HT1080 (cell line): Measurements from ENCODE around the gene MPV17. TPM values are rescaled to one million over a fixed set of nuclear protein-coding genes. Genes with fewer than 3 reads are reported as not detected.
A peak's percentile ranks its signal among the peaks of the same experiment; 100 is the strongest.
"Not testable (repeated sequence)": the region's sequence is repeated elsewhere in the genome, so short reads cannot be mapped to it uniquely, and the experiment has no call there.

Experiments
- DNase-seq: peaks from one replicate; pipeline ENCODE4 v3.0.0-alpha.2; 2015; ENCODE audit warnings: low read depth
- total RNA-seq: library from RNA; depleted of rRNA; stranded (reverse); fragments of >200 nt; shearing (Covaris generic); gene quantifications from 2 replicates; pipeline ENCODE4 v1.2.3, GENCODE V29; 2014; rRNA removed

The MPV17 gene
- total RNA-seq, 1 experiment from 2014 or later, result 80.7 TPM

DNA sequence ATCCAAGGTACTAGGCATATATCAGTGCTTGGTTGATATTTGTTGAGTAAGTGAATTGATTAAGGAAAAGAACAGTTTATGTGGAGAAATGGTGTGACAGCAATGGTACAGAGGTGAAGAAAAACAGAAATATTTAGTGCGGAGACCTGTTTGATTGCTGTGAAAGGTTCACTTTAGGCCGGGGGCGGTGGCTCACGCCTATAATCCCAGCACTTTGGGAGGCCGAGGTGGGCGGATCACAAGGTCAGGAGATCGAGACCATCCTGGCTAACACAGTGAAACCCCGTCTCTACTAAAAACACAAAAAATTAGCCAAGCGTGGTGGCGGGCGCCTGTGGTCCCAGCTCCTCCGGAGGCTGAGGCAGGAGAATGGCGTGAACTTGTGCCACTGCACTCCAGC lies 54.6 kb downstream of the MPV17 start:
- not testable (repeated sequence) for DNase-seq

DNA sequence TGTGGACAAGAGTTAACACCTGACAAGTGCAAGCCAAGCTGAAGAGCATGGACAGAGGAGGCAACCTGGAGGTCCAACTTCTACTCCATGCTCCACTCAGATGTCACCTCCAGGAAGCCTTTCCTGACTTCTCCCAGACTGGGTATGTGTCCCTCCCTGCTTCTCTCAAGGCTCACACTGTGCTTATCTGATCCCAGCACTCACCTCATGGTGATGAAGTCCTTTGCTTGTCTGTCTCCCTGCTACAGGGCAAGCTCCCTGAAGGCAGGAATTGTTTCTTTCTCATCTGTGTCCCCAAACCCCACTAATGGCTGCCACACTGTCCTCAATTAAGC lies 57.4 kb downstream of the MPV17 start:
- no peak for DNase-seq

DNA sequence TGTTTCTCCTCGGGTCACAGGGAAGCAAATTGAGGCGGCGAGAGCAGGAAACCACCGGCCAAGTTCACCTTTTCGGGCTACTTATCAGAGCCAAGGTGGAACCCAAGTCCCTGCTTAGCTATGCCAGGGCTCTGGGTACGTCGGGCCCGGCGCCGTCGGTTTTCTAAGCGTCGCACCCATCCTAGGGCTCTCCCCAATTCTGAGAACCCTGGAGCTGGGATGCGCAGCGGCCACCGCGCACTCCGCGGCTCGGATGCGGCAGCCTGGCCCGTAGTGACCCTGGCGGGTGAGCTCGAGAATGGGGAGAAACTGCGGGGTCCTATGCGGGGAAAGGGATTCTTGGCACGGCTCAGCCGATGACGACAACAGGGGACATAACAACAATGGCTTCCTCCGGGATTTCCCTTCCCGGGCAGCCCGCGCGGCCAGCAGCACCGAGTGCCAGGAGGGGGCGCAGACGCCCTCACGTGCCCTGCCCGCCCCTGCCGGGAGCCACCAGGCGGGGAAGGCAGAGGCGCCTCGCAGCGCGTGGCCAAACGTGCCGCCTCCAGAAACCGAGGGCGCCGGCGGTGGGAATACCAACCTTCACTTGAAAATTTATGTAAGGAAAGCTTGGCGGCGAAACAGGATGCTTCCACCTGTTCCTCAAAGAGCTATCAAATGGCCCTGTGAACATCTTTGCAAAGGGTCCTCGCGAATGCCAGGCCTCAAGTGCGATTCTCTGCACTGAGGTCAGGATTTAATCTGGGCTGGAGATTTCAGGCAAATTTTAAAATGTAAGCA lies 58.0 kb downstream of the MPV17 start:
- no peak for DNase-seq

DNA sequence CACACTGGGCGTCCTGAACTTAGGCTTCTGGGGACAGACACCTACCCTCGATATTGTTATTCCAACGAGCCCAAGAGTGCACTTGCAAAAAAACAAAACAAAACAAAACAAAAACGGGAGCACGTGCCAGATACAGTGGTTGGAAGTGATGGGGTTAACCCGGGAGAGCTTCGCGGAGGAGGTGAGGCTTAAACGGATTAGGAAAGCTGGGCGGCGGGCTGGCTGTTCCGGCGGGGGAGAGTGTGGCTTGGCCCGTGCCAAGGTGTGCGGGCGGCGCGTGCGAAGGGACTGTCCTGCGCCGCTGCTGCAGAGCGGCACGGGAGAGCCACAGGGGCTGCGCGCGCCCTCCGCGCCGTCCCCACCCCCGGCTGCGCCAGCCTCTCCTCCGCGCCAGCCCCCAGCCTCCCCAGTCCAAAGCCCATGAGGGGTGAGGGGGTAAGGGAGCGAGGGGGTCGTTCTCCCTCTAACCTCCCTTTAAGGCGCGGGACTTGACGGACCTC lies 58.6 kb downstream of the MPV17 start:
- no peak for DNase-seq

DNA sequence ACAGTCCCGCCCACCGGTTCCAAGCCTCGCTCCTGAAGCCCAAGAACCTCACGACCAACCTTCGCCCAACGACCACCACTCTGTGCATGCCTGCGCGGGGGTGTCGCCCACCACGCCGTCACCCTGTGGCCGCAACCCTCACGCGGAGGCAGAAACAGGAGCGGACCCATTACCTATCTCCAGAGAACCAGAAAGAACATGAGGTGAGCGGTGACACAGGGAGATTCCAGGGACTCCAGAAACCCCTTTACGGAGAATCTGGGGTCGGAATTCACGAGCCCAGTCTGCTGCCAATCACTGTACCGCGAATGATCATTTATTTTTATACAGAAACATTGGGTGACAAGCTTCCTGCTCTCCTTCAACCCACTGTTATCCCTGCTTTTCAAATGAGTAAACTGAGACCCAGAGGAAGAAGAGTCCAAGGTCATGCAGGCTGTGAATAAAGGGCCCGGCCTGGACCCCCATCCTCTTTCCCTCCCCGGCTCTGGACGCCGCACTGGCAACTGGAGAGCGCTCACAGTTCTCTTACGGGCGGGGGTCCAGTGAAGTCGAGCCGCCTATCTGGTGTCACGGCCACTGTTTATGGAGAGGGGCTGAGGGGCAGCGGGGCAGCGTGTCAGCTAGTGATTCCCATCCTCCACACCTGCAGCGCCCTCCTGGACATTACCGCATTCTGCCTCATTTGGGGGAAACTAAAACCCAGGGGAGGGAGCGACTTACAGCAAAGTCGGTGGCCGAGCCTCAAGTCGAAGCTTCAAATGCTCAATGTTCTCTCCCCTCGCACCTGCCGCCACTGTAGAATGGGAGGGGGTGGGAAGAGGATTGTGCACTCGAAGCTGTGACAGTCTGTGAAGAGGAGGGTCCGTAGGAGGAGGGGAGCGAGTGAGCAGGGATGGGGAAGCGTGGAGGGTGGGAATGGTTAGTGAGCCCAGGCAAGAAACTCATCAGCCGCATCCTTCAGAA lies 59.3 kb downstream of the MPV17 start:
- no peak for DNase-seq

DNA sequence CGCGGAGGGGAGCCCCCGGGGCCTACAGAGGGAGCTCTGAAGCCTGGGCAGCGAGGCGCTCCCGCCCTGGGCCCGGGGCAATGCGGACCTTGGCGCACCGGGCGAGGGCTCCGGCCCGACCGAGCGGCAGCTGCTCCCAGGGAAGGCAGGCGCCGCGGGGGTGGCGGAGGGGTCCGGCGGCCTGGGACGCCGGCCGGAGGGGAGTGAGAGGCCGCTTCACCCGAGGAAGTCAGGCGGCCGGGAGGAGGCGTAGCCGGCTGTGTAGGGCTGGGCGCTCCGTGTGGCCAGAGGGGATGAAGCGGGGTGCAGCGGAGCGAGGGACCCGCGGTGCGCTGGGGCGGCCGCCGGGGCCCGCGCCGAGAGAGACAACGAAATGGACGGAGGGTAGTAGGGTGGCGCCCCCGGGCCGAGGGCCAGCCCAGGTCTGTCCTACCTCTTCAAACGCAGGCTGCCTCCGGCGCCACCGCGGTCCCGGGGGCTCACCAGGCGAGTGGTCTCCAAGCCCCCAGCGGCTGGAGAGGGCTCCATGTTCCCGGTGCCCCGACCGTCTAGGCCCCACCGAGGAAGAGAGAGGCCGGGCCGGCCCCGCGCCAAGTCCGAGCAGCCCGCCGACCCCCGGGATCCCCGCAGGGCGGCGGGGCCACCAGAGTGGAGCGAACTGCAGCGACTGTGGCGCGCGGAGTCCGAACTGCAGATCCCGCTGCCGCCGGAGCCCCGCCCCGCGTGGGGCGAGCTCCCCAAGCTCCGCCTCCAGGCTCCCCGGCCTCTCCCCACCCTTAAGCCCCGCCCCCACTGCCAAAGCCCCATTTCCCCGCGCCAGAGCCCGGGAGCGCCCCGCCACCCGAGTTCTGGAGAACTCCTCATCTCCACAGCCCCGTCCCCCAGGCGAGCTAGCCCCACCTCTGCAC lies 60.3 kb downstream of the MPV17 start, which contains the start of gene SLC30A3:
SLC30A3 (minus strand) TSS at position 669 of the 908 bp plus-strand sequence; CDS start at position 528, 141 bp downstream.
- peak; percentile 54 for DNase-seq

DNA sequence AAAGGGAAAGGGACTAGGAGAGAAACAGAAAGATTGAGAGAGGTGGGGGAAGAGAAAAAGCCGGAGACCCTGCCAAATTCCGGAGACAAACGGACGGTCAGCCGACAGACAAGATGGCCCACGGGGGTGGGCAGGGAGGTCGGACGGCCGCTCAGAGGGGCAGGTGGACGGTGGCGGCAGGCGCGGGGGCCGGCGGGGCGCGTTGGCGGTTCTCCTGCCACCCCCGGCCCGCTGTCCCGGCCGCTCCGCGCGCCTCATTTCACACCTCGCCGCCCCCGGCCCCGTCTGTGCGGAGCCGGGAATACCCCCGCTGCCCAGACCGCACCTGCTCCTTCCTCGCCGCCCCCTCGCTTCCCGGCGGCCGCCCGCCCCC lies 61.0 kb downstream of the MPV17 start:
- no peak for DNase-seq

DNA sequence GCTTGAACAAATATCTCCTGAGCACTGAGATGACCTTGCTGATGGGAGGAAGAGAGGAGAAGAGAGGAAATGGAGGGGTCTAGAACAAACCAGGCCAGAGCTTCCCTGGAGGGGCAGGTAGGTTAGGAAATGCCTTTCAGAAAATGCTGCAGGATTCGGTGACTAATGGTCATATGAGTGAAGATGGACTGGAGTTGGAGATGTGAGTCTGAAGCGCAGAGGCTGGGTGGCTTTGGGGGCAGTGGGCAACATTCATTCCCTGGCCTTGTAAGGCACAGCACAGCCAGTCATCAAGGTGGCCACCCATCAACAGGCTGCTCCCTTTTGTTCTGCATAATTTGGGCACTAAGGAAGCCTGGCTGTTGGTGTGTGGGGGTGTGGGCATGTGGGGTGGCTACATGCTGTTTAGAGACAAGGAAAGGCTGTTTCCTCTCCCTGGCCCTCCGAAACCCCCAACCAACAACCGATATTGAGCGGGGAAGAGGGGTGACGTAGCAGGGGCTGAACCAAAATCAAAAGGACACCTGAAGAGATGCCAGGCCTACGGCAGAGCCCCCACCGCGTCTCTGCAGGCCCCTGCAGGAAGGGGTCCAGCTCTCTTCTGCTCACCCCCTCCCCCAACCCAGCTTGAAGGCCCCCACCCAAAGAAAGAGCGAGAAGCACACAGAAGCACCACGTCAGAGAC lies 61.5 kb downstream of the MPV17 start:
- peak; percentile 26 for DNase-seq

Other genes starting within 250 kb of the MPV17 start
- 0.45 and 1.1 TPM in 2 replicates for gene EMILIN1, start 244.5 kb downstream of the MPV17 start, total RNA-seq
- 5.7 and 5.9 TPM in 2 replicates for gene KHK, start 236.3 kb downstream of the MPV17 start, total RNA-seq
- 0.13 and 0.26 TPM in 2 replicates for gene CGREF1, start 204.0 kb downstream of the MPV17 start, total RNA-seq
- gene ABHD1, start 199.3 kb downstream of the MPV17 start, total RNA-seq, result not detected in 2 replicates
- 66.4 and 75.8 TPM in 2 replicates for gene PREB, start 188.5 kb downstream of the MPV17 start, total RNA-seq
- not detected in 2 replicates for gene PRR30, start 183.7 kb downstream of the MPV17 start, total RNA-seq
- gene TCF23, start 174.1 kb downstream of the MPV17 start, total RNA-seq, result not detected in 2 replicates
- 124 and 132 TPM in 2 replicates for gene ATRAID, start 111.1 kb downstream of the MPV17 start, total RNA-seq
- gene SLC5A6, start 110.8 kb downstream of the MPV17 start, total RNA-seq, result 77.9 and 82.0 TPM in 2 replicates
- gene CAD, start 105.7 kb downstream of the MPV17 start, total RNA-seq, result 52.9 and 54.0 TPM in 2 replicates
- gene SLC30A3, start 60.0 kb downstream of the MPV17 start, total RNA-seq, result 5.0 and 13.5 TPM in 2 replicates
- gene DNAJC5G, start 47.7 kb downstream of the MPV17 start, total RNA-seq, result not detected in 2 replicates
- 0.13 and 1.2 TPM in 2 replicates for gene TRIM54, start 40.7 kb downstream of the MPV17 start, total RNA-seq
- 9.3 and 12.6 TPM in 2 replicates for gene UCN, start 14.7 kb downstream of the MPV17 start, total RNA-seq
- gene GTF3C2, start 33.7 kb upstream of the MPV17 start, total RNA-seq, result 52.9 and 72.5 TPM in 2 replicates
- gene EIF2B4, start 47.2 kb upstream of the MPV17 start, total RNA-seq, result 29.8 and 42.1 TPM in 2 replicates
- 122 and 140 TPM in 2 replicates for gene SNX17, start 47.5 kb upstream of the MPV17 start, total RNA-seq
- gene ZNF513, start 57.6 kb upstream of the MPV17 start, total RNA-seq, result 2.4 and 3.1 TPM in 2 replicates
- 208 and 219 TPM in 2 replicates for gene PPM1G, start 86.5 kb upstream of the MPV17 start, total RNA-seq
- 55.7 and 64.2 TPM in 2 replicates for gene NRBP1, start 105.5 kb upstream of the MPV17 start, total RNA-seq
- gene KRTCAP3, start 119.3 kb upstream of the MPV17 start, total RNA-seq, result 0.34 and 0.50 TPM in 2 replicates
- gene IFT172, start 166.6 kb upstream of the MPV17 start, total RNA-seq, result 9.1 and 10.5 TPM in 2 replicates
- 0.88 and 1.2 TPM in 2 replicates for gene FNDC4, start 172.1 kb upstream of the MPV17 start, total RNA-seq
- gene GCKR, start 173.7 kb upstream of the MPV17 start, total RNA-seq, result not detected in 2 replicates